GM18502 (cell line): ENCODE measurements around the gene ARID5A.

ENCODE experiments used
- ATAC-seq: cut with Tn5 transposase; IDR thresholded peaks from one replicate; pipeline ENCODE4 v1.9.1; 2021; ENCODE audit warnings: mild to moderate bottlenecking; ENCODE audit not compliant: unreplicated experiment, poor library complexity

Gene ARID5A

GRCh38 chr2:96526101-96526591, 10.4 kb upstream of the ARID5A start:
- no peak for ATAC-seq

- no peak for ATAC-seq
Observed at GRCh38 chr2:96526615-96527285, 9.8 kb upstream of the ARID5A start.

- ATAC-seq = no peak
Observed at GRCh38 chr2:96527286-96528005, 9.1 kb upstream of the ARID5A start.

- ATAC-seq = peak; percentile 23
Observed at GRCh38 chr2:96528006-96528699, 8.4 kb upstream of the ARID5A start.

- ATAC-seq = no peak
Observed at GRCh38 chr2:96528700-96529375, 7.7 kb upstream of the ARID5A start.

GRCh38 chr2:96529376-96530143, 7.0 kb upstream of the ARID5A start:
- ATAC-seq = no peak

GRCh38 chr2:96530144-96530430, 6.5 kb upstream of the ARID5A start:
- no peak for ATAC-seq

- ATAC-seq = no peak
Observed at GRCh38 chr2:96530474-96531357, 5.8 kb upstream of the ARID5A start.

GRCh38 chr2:96531366-96531765, 5.2 kb upstream of the ARID5A start:
- ATAC-seq = no peak

- peak; percentile 32 for ATAC-seq
Observed at GRCh38 chr2:96531872-96532505, 4.6 kb upstream of the ARID5A start.

GRCh38 chr2:96532641-96533291, 3.8 kb upstream of the ARID5A start:
- ATAC-seq = no peak

- no peak for ATAC-seq
Observed at GRCh38 chr2:96533292-96534073, 3.1 kb upstream of the ARID5A start.

GRCh38 chr2:96534141-96534540, 2.4 kb upstream of the ARID5A start:
- ATAC-seq = no peak

- ATAC-seq = no peak
Observed at GRCh38 chr2:96534701-96535181, 1.8 kb upstream of the ARID5A start.

GRCh38 chr2:96535331-96535730, 1.2 kb upstream of the ARID5A start:
- ATAC-seq = no peak

GRCh38 chr2:96537066-96537733, 648 bp downstream of the ARID5A start:
- peak; percentile 56 for ATAC-seq
